22Rv1 (cell line): ENCODE results near the gene AKNA.

Source experiments
- H3K27ac ChIP-seq: fragments of 450-650 bp; 2 replicates; pipeline ENCODE4 v1.5.1; 2017
- ZFX ChIP-seq: fragments of 450-650 bp; IDR thresholded peaks from 2 replicates; pipeline ENCODE4 v1.6.1; 2017; ENCODE audit warnings: antibody characterized with exemption, borderline replicate concordance
- TF ChIP-seq, protein P1 (sequence below): fragments of 450-650 bp; IDR thresholded peaks from 2 replicates; pipeline ENCODE4 v1.5.1; 2017; ENCODE audit warnings: mild to moderate bottlenecking

The AKNA gene

DNA sequence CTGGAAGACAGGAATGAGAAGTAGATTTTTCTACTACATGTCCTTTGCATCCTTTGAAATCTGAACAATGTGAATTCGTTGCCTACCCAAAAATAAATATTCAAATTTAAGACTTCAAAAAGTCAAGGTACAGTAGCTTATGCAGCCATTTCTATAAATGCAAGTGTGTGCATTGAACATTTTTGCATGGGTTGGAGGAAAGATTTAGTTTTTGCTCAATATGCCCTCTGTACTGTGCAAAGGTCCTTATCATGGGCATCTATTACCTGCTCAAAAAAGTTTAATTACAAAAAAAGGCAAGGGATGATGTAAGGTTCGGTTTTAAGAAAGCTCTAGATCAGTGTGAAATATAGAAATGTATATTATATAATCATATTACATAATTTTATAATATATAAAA, 22.6 kb downstream of the AKNA start:
- TF ChIP-seq, protein P1, sequence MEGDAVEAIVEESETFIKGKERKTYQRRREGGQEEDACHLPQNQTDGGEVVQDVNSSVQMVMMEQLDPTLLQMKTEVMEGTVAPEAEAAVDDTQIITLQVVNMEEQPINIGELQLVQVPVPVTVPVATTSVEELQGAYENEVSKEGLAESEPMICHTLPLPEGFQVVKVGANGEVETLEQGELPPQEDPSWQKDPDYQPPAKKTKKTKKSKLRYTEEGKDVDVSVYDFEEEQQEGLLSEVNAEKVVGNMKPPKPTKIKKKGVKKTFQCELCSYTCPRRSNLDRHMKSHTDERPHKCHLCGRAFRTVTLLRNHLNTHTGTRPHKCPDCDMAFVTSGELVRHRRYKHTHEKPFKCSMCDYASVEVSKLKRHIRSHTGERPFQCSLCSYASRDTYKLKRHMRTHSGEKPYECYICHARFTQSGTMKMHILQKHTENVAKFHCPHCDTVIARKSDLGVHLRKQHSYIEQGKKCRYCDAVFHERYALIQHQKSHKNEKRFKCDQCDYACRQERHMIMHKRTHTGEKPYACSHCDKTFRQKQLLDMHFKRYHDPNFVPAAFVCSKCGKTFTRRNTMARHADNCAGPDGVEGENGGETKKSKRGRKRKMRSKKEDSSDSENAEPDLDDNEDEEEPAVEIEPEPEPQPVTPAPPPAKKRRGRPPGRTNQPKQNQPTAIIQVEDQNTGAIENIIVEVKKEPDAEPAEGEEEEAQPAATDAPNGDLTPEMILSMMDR: no peak
- TF ChIP-seq ZFX: no peak
- no peak overlapping the region for H3K27ac ChIP-seq

GRCh38 chr9:114364134-114365041, 23.4 kb downstream of the AKNA start:
- TF ChIP-seq, protein P1: no peak
- TF ChIP-seq ZFX: no peak
- H3K27ac ChIP-seq: no peak overlapping the region

GRCh38 chr9:114363424-114363823, 24.4 kb downstream of the AKNA start:
- no peak overlapping the region for H3K27ac ChIP-seq
- no peak for TF ChIP-seq ZFX
- TF ChIP-seq, protein P1: no peak

DNA sequence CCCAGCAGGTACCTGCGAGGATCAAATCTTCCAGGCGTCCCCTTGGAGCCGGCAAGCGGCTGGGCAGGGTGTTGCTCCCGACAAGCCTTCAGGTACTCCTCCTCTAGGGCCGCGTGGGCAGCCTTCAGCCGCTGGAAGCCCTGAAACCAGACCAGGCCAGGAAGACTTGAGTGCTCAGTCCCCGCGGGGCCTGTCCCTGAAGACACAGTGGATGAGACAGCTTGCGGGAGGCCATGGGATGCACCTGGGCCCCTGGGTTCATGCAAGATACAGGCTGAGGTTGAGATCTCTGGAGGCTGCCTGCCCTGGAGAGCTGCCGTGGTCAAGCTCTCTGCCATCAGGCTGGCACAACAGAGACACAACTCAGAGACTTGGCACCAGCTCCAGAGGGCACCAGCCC, 25.4 kb downstream of the AKNA start:
- H3K27ac ChIP-seq: no peak overlapping the region
- TF ChIP-seq ZFX: no peak
- TF ChIP-seq, protein P1: no peak

- H3K27ac ChIP-seq: no peak overlapping the region
- TF ChIP-seq, protein P1: no peak
- TF ChIP-seq ZFX: no peak
Measured at GRCh38 chr9:114361542-114361941, 26.2 kb downstream of the AKNA start.

DNA sequence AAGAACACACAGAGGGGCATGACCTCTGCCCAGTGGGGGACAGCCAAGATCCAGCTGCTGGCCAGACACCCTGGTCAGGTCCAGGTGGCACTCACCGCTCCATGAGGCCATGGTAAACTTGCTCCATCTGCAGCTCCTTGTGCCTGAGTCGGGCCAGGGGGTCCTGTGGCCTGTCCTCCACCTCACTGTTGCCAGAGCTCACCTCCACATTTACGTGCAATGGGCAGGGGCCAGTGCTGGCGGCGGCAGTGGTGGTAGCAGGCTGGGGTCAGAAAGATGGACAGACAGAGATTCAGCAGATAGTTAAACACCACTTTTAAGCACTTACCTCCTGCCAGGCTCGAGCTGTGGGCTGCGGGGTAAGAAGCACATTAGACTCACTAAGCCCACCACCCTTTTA, 28.0 kb downstream of the AKNA start:
- no peak overlapping the region for H3K27ac ChIP-seq
- TF ChIP-seq ZFX: no peak
- TF ChIP-seq, protein P1: no peak

- TF ChIP-seq, protein P1: no peak
- no peak for TF ChIP-seq ZFX
- no peak overlapping the region for H3K27ac ChIP-seq
Measured at GRCh38 chr9:114357911-114358328, 29.9 kb downstream of the AKNA start.
